ENCODE results near the gene STPG2. TPM values are rescaled to one million over a fixed set of nuclear protein-coding genes. Genes with fewer than 3 reads are reported as not detected.
A peak's percentile ranks its signal among the peaks of the same experiment; 100 is the strongest.

The STPG2 gene
- not detected for total RNA-seq
- polyA plus RNA-seq = not detected

- DNase-seq = peak; percentile 89 to 94 (median 91)
- Histone ChIP-seq H3K4me3 (ENCODE audit: low read length) (peak within 1 kb of the TSS; percentile 85), H3K36me3 (ENCODE audit: insufficient read depth, low read length) (no peaks in the 10 kb centered on the region), H3K27me3 (ENCODE audit: insufficient read depth, low read length, poor library complexity, severe bottlenecking) (no peaks in the 10 kb centered on the region), H3K4me1 (ENCODE audit: insufficient read depth, low read length) (peaks cover 17% of the 10 kb centered on the region), H3K27ac (ENCODE audit: low read depth, low read length) (peak within 1 kb of the TSS; percentile 78), H3K9me3 (ENCODE audit: low read length) (no peaks in the 10 kb centered on the region)
- POLR2A ChIA-PET = interaction anchor here (0.7 to 1.6 kb wide), 5 partner anchors 118 to 945 kb away, joined by 3 to 14 read pairs (median 6); partner anchors contain the start of genes ADH5, EIF4E, METAP1 and RAP1GDS1
- Mint-ChIP-seq H3K4me3 (peak within 1 kb of the TSS; percentile 92 to 98 (median 95)), H3K4me1 (peaks cover 18 to 35% (median 33%) of the 10 kb centered on the region in 3 donors), H3K27ac (peak within 1 kb of the TSS; percentile 93 to 99 (median 98)), H3K9me3 (no peaks in the 10 kb centered on the region), H3K27me3 (no peaks in the 10 kb centered on the region), H3K36me3 (peaks cover 0 to 5% (median 4%) of the 10 kb centered on the region in 3 donors)
- CTCF ChIA-PET = interaction anchor here (0.7 to 2.4 kb wide), 13 partner anchors 12 to 913 kb away, joined by 3 to 9 read pairs (median 3); partner anchors contain the start of genes EIF4E and METAP1
Observed at GRCh38 chr4:98143001-98143899, at the start of gene STPG2. STPG2 (minus strand) TSS chr4:98143476.

GRCh38 chr4:98185279-98185678 is 42.0 kb upstream of the STPG2 start:
- no peaks in the 10 kb centered on the region for H3K36me3 ChIP-seq (ENCODE audit: insufficient read depth, low read length)
- peaks cover 6 to 7% of the 10 kb centered on the region in 2 donors for H3K27me3 Mint-ChIP-seq
- no peaks in the 10 kb centered on the region for H3K9me3 ChIP-seq (ENCODE audit: low read length)
- H3K9me3 Mint-ChIP-seq = peaks cover 0 to 7% (median 0%) of the 10 kb centered on the region in 5 donors
- POLR2A ChIA-PET = no interaction called here
- no peak overlapping the region for H3K27ac ChIP-seq (ENCODE audit: low read depth, low read length)
- H3K4me3 Mint-ChIP-seq = no peak overlapping the region
- H3K4me1 ChIP-seq (ENCODE audit: insufficient read depth, low read length) = no peaks in the 10 kb centered on the region
- CTCF ChIA-PET = no interaction called here
- H3K27ac Mint-ChIP-seq = no peak overlapping the region
- peaks cover 0 to 3% (median 0%) of the 10 kb centered on the region in 3 donors for H3K36me3 Mint-ChIP-seq
- no peaks in the 10 kb centered on the region for H3K4me1 Mint-ChIP-seq
- DNase-seq = no peak
- H3K27me3 ChIP-seq (ENCODE audit: insufficient read depth, low read length, poor library complexity, severe bottlenecking) = no peaks in the 10 kb centered on the region
- no peak overlapping the region for H3K4me3 ChIP-seq (ENCODE audit: low read length)

- POLR2A ChIA-PET = no interaction called here
- no peaks in the 10 kb centered on the region for H3K4me1 Mint-ChIP-seq
- CTCF ChIA-PET = no interaction called here
- no peaks in the 10 kb centered on the region for H3K9me3 Mint-ChIP-seq
- H3K27me3 Mint-ChIP-seq = peaks cover 0 to 4% of the 10 kb centered on the region in 2 donors
- Histone ChIP-seq H3K9me3 (ENCODE audit: low read length) (no peaks in the 10 kb centered on the region), H3K27me3 (ENCODE audit: insufficient read depth, low read length, poor library complexity, severe bottlenecking) (no peaks in the 10 kb centered on the region), H3K4me3 (ENCODE audit: low read length) (no peak overlapping the region), H3K27ac (ENCODE audit: low read depth, low read length) (no peak overlapping the region), H3K36me3 (ENCODE audit: insufficient read depth, low read length) (no peaks in the 10 kb centered on the region), H3K4me1 (ENCODE audit: insufficient read depth, low read length) (no peaks in the 10 kb centered on the region)
- H3K4me3 Mint-ChIP-seq = no peak overlapping the region
- peaks cover 0 to 3% (median 0%) of the 10 kb centered on the region in 3 donors for H3K36me3 Mint-ChIP-seq
- DNase-seq = no peak
- H3K27ac Mint-ChIP-seq = no peak overlapping the region
Observed at GRCh38 chr4:98181809-98182208, 38.5 kb upstream of the STPG2 start.

- no peak overlapping the region for H3K4me3 ChIP-seq (ENCODE audit: low read length)
- no peak overlapping the region for H3K27ac ChIP-seq (ENCODE audit: low read depth, low read length)
- no peaks in the 10 kb centered on the region for H3K4me1 ChIP-seq (ENCODE audit: insufficient read depth, low read length)
- Mint-ChIP-seq H3K9me3 (no peaks in the 10 kb centered on the region), H3K4me3 (no peak overlapping the region), H3K27ac (no peak overlapping the region), H3K36me3 (peaks cover 0 to 3% (median 0%) of the 10 kb centered on the region in 3 donors), H3K27me3 (peaks cover 0 to 4% of the 10 kb centered on the region in 2 donors), H3K4me1 (no peaks in the 10 kb centered on the region)
- no peak for DNase-seq
- H3K9me3 ChIP-seq (ENCODE audit: low read length) = no peaks in the 10 kb centered on the region
- no peaks in the 10 kb centered on the region for H3K36me3 ChIP-seq (ENCODE audit: insufficient read depth, low read length)
- no peaks in the 10 kb centered on the region for H3K27me3 ChIP-seq (ENCODE audit: insufficient read depth, low read length, poor library complexity, severe bottlenecking)
- ChIA-PET POLR2A (no interaction called here), CTCF (no interaction called here)
Observed at GRCh38 chr4:98179951-98180350, 36.7 kb upstream of the STPG2 start.

GRCh38 chr4:98176531-98176930 is 33.3 kb upstream of the STPG2 start:
- no peak for DNase-seq
- Histone ChIP-seq H3K4me1 (ENCODE audit: insufficient read depth, low read length) (no peaks in the 10 kb centered on the region), H3K27ac (ENCODE audit: low read depth, low read length) (no peak overlapping the region), H3K4me3 (ENCODE audit: low read length) (no peak overlapping the region), H3K36me3 (ENCODE audit: insufficient read depth, low read length) (no peaks in the 10 kb centered on the region), H3K27me3 (ENCODE audit: insufficient read depth, low read length, poor library complexity, severe bottlenecking) (no peaks in the 10 kb centered on the region), H3K9me3 (ENCODE audit: low read length) (no peaks in the 10 kb centered on the region)
- Mint-ChIP-seq H3K27ac (no peak overlapping the region), H3K36me3 (no peaks in the 10 kb centered on the region), H3K4me1 (no peaks in the 10 kb centered on the region), H3K9me3 (no peaks in the 10 kb centered on the region), H3K27me3 (no peaks in the 10 kb centered on the region), H3K4me3 (no peak overlapping the region)
- ChIA-PET CTCF (no interaction called here), POLR2A (no interaction called here)

- peaks cover 0 to 4% (median 0%) of the 10 kb centered on the region in 3 donors for H3K36me3 Mint-ChIP-seq
- peaks cover 0 to 4% of the 10 kb centered on the region in 2 donors for H3K27me3 Mint-ChIP-seq
- no peak for DNase-seq
- H3K4me1 Mint-ChIP-seq = no peaks in the 10 kb centered on the region
- no peak overlapping the region for H3K4me3 Mint-ChIP-seq
- ChIA-PET CTCF (no interaction called here), POLR2A (no interaction called here)
- H3K36me3 ChIP-seq (ENCODE audit: insufficient read depth, low read length) = no peaks in the 10 kb centered on the region
- no peak overlapping the region for H3K4me3 ChIP-seq (ENCODE audit: low read length)
- H3K4me1 ChIP-seq (ENCODE audit: insufficient read depth, low read length) = no peaks in the 10 kb centered on the region
- H3K9me3 ChIP-seq (ENCODE audit: low read length) = no peaks in the 10 kb centered on the region
- H3K27ac Mint-ChIP-seq = no peak overlapping the region
- H3K9me3 Mint-ChIP-seq = no peaks in the 10 kb centered on the region
- no peaks in the 10 kb centered on the region for H3K27me3 ChIP-seq (ENCODE audit: insufficient read depth, low read length, poor library complexity, severe bottlenecking)
- no peak overlapping the region for H3K27ac ChIP-seq (ENCODE audit: low read depth, low read length)
Observed at GRCh38 chr4:98170035-98170434, 26.8 kb upstream of the STPG2 start.

GRCh38 chr4:98166731-98167041 is 23.4 kb upstream of the STPG2 start:
- Mint-ChIP-seq H3K4me3 (no peak overlapping the region), H3K36me3 (peaks cover 0 to 4% (median 0%) of the 10 kb centered on the region in 3 donors), H3K9me3 (no peaks in the 10 kb centered on the region), H3K27me3 (peaks cover 0 to 4% of the 10 kb centered on the region in 2 donors), H3K27ac (no peak overlapping the region), H3K4me1 (no peaks in the 10 kb centered on the region)
- POLR2A ChIA-PET = no interaction called here
- Histone ChIP-seq H3K36me3 (ENCODE audit: insufficient read depth, low read length) (no peaks in the 10 kb centered on the region), H3K9me3 (ENCODE audit: low read length) (no peaks in the 10 kb centered on the region), H3K4me3 (ENCODE audit: low read length) (no peak overlapping the region), H3K27ac (ENCODE audit: low read depth, low read length) (no peak overlapping the region), H3K4me1 (ENCODE audit: insufficient read depth, low read length) (no peaks in the 10 kb centered on the region), H3K27me3 (ENCODE audit: insufficient read depth, low read length, poor library complexity, severe bottlenecking) (no peaks in the 10 kb centered on the region)
- no peak for DNase-seq
- CTCF ChIA-PET = no interaction called here

- Mint-ChIP-seq H3K4me3 (no peak overlapping the region), H3K27ac (no peak overlapping the region), H3K27me3 (peaks cover 0 to 4% of the 10 kb centered on the region in 2 donors), H3K36me3 (peaks cover 0 to 4% (median 0%) of the 10 kb centered on the region in 3 donors), H3K4me1 (no peaks in the 10 kb centered on the region), H3K9me3 (no peaks in the 10 kb centered on the region)
- H3K27me3 ChIP-seq (ENCODE audit: insufficient read depth, low read length, poor library complexity, severe bottlenecking) = no peaks in the 10 kb centered on the region
- H3K36me3 ChIP-seq (ENCODE audit: insufficient read depth, low read length) = no peaks in the 10 kb centered on the region
- ChIA-PET POLR2A (no interaction called here), CTCF (no interaction called here)
- no peaks in the 10 kb centered on the region for H3K4me1 ChIP-seq (ENCODE audit: insufficient read depth, low read length)
- no peak for DNase-seq
- H3K4me3 ChIP-seq (ENCODE audit: low read length) = no peak overlapping the region
- no peak overlapping the region for H3K27ac ChIP-seq (ENCODE audit: low read depth, low read length)
- H3K9me3 ChIP-seq (ENCODE audit: low read length) = no peaks in the 10 kb centered on the region
Observed at GRCh38 chr4:98166025-98166730, 22.9 kb upstream of the STPG2 start.

All from CD8-positive, alpha-beta memory T cell (primary cell).